ENCODE data around the gene COX10. TPM values are rescaled to one million over a fixed set of nuclear protein-coding genes. Genes with fewer than 3 reads are reported as not detected.

Gene COX10
- total RNA-seq, 1 experiment from 2014 or later: 13.4 TPM

DNA sequence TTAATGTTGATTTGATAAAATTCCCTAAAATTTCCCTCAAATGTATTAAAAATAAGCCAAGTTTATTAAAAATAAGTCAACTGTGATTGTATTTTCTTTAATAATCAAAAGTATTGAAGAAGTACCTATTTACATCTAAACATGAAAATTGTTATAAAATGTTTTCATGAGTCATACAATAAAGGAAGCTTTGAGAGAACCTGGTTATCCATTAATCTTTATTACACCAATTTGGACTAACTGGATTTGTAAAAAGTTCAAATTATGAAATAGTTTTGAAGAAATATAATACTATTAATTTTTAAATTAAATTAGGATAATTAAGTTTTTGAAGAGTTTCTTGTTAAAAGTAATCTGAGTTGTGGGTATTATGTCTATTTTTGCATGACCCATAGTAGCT lies 63.8 kb downstream of the COX10 start:
- Histone ChIP-seq H3K4me3 (ENCODE audit: low read depth in 2 of 2, low read length in 2 of 2) (no peak overlapping the region), H3K36me3 (ENCODE audit: control insufficient read depth, insufficient read depth, low read length) (no peaks in the 10 kb centered on the region), H3K9me3 (ENCODE audit: control insufficient read depth, insufficient read depth, low read depth, low read length) (no peaks in the 10 kb centered on the region), H3K27ac (ENCODE audit: low read length) (no peak overlapping the region), H3K27me3 (ENCODE audit: control insufficient read depth, insufficient read depth, low read length) (no peaks in the 10 kb centered on the region), H3K4me1 (ENCODE audit: control insufficient read depth, insufficient read depth, low read length) (no peaks in the 10 kb centered on the region)
- in situ Hi-C loops (cut with HindIII; ENCODE audit: low pct_unique_long_range_greater_than_20kb, low sequenced_read_pairs) (no loop called here), intact Hi-C loops (cut with micrococcal nuclease; ENCODE audit: unreplicated experiment) (no loop called here)
- TF ChIP-seq, protein P1, sequence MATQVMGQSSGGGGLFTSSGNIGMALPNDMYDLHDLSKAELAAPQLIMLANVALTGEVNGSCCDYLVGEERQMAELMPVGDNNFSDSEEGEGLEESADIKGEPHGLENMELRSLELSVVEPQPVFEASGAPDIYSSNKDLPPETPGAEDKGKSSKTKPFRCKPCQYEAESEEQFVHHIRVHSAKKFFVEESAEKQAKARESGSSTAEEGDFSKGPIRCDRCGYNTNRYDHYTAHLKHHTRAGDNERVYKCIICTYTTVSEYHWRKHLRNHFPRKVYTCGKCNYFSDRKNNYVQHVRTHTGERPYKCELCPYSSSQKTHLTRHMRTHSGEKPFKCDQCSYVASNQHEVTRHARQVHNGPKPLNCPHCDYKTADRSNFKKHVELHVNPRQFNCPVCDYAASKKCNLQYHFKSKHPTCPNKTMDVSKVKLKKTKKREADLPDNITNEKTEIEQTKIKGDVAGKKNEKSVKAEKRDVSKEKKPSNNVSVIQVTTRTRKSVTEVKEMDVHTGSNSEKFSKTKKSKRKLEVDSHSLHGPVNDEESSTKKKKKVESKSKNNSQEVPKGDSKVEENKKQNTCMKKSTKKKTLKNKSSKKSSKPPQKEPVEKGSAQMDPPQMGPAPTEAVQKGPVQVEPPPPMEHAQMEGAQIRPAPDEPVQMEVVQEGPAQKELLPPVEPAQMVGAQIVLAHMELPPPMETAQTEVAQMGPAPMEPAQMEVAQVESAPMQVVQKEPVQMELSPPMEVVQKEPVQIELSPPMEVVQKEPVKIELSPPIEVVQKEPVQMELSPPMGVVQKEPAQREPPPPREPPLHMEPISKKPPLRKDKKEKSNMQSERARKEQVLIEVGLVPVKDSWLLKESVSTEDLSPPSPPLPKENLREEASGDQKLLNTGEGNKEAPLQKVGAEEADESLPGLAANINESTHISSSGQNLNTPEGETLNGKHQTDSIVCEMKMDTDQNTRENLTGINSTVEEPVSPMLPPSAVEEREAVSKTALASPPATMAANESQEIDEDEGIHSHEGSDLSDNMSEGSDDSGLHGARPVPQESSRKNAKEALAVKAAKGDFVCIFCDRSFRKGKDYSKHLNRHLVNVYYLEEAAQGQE (IDR thresholded peaks at IDR 0.05; ENCODE audit: insufficient read depth in 1 of 2, low read depth in 2 of 2, low read length in 1 of 2): no peak
- TF ChIP-seq TCF7L2 (IDR thresholded peaks at IDR 0.05; ENCODE audit: low read depth, low read length): no peak
- no peak for TF ChIP-seq POLR2AphosphoS5 (IDR thresholded peaks at IDR 0.05; ENCODE audit: low read depth, low read length)
- no peak for TF ChIP-seq SIN3A (IDR thresholded peaks at IDR 0.05; ENCODE audit: borderline replicate concordance, insufficient read depth, low read depth, low read length)
- TF ChIP-seq, protein P2, sequence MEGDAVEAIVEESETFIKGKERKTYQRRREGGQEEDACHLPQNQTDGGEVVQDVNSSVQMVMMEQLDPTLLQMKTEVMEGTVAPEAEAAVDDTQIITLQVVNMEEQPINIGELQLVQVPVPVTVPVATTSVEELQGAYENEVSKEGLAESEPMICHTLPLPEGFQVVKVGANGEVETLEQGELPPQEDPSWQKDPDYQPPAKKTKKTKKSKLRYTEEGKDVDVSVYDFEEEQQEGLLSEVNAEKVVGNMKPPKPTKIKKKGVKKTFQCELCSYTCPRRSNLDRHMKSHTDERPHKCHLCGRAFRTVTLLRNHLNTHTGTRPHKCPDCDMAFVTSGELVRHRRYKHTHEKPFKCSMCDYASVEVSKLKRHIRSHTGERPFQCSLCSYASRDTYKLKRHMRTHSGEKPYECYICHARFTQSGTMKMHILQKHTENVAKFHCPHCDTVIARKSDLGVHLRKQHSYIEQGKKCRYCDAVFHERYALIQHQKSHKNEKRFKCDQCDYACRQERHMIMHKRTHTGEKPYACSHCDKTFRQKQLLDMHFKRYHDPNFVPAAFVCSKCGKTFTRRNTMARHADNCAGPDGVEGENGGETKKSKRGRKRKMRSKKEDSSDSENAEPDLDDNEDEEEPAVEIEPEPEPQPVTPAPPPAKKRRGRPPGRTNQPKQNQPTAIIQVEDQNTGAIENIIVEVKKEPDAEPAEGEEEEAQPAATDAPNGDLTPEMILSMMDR (IDR thresholded peaks at IDR 0.05): no peak
- POLR2A ChIA-PET: no interaction called here
- no TSS peak for BruUV-seq (replicated peaks)
- no peak for ATAC-seq
- no peak for DNase-seq (ENCODE audit: low read depth, low spot score)
- CTCF ChIA-PET: no interaction called here

DNA sequence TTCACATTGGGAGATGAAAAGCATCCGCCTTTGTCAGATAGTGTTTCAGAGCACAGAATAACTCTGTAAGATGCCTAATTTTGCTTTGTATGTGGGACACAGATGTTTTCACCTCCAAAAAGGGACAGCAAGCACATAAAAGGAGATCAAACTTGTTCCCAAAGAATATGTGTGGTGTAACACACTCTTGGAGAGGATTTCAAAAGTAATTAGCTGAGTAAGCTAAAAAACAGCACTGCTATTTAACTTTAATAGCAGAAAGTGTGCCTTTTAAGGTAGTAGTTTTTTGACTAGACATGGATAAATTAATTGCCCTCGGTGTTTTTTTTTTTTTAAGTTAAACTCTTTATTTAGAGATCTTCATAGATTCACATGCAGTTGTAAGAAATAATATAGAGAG lies 65.2 kb downstream of the COX10 start:
- H3K36me3 ChIP-seq (ENCODE audit: control insufficient read depth, insufficient read depth, low read length): no peaks in the 10 kb centered on the region
- intact Hi-C loops (cut with micrococcal nuclease; ENCODE audit: unreplicated experiment): no loop called here
- ChIA-PET POLR2A (interaction anchor here (0.7 kb wide), 1 partner anchor 494 kb away, joined by 4 read pairs; no protein-coding TSS in a partner anchor), CTCF (no interaction called here)
- TF ChIP-seq, protein P1 (IDR thresholded peaks at IDR 0.05; ENCODE audit: insufficient read depth in 1 of 2, low read depth in 2 of 2, low read length in 1 of 2): no peak
- TF ChIP-seq POLR2AphosphoS5 (IDR thresholded peaks at IDR 0.05; ENCODE audit: low read depth, low read length) (no peak), TCF7L2 (IDR thresholded peaks at IDR 0.05; ENCODE audit: low read depth, low read length) (no peak), SIN3A (IDR thresholded peaks at IDR 0.05; ENCODE audit: borderline replicate concordance, insufficient read depth, low read depth, low read length) (no peak)
- TF ChIP-seq, protein P2 (IDR thresholded peaks at IDR 0.05): no peak
- H3K9me3 ChIP-seq (ENCODE audit: control insufficient read depth, insufficient read depth, low read depth, low read length): no peaks in the 10 kb centered on the region
- no peak overlapping the region for H3K27ac ChIP-seq (ENCODE audit: low read length)
- no peak overlapping the region for H3K4me3 ChIP-seq (ENCODE audit: low read depth in 2 of 2, low read length in 2 of 2)
- ATAC-seq (no peak), DNase-seq (ENCODE audit: low read depth, low spot score) (no peak)
- in situ Hi-C loops (cut with HindIII; ENCODE audit: low pct_unique_long_range_greater_than_20kb, low sequenced_read_pairs): no loop called here
- no peaks in the 10 kb centered on the region for H3K27me3 ChIP-seq (ENCODE audit: control insufficient read depth, insufficient read depth, low read length)
- no TSS peak for BruUV-seq (replicated peaks)
- no peaks in the 10 kb centered on the region for H3K4me1 ChIP-seq (ENCODE audit: control insufficient read depth, insufficient read depth, low read length)
